H1 (cell line): ENCODE measurements around the gene IFI16. TPM values are rescaled to one million over a fixed set of nuclear protein-coding genes. Genes with fewer than 3 reads are reported as not detected.

Experiments used
- EGR1 ChIP-seq: IDR thresholded peaks from 2 replicates; pipeline ENCODE4 v1.6.1; 2011; ENCODE audit warnings: low read depth, low read length, borderline replicate concordance
- EZH2 ChIP-seq: fragments of 200-600 bp; sonication (generic); IDR thresholded peaks from 2 replicates; pipeline ENCODE4 v1.7.1; 2012; ENCODE audit warnings: low read depth, mild to moderate bottlenecking, moderate library complexity, low read length, inconsistent platforms; ENCODE audit not compliant: severe bottlenecking
- FOSL1 ChIP-seq: IDR thresholded peaks from 2 replicates; pipeline ENCODE4 v1.6.1; 2011; ENCODE audit warnings: mild to moderate bottlenecking, low read depth, low read length, moderate library complexity; ENCODE audit not compliant: insufficient read depth
- JUND ChIP-seq: IDR thresholded peaks from 2 replicates; pipeline ENCODE4 v1.6.1; 2011; ENCODE audit warnings: mild to moderate bottlenecking, improper control_type of control experiment, low read length
- MAFK ChIP-seq: IDR thresholded peaks from 2 replicates; pipeline ENCODE4 v1.6.1; 2012; ENCODE audit warnings: low read depth, mild to moderate bottlenecking, improper control_type of control experiment, low read length
- RFX5 ChIP-seq: IDR thresholded peaks from 2 replicates; pipeline ENCODE4 v1.6.1; 2011; ENCODE audit warnings: low read depth, low read length, improper control_type of control experiment, borderline replicate concordance
- TEAD4 ChIP-seq: IDR thresholded peaks from 2 replicates; pipeline ENCODE4 v1.6.1; 2012; ENCODE audit warnings: low read depth, low read length, inconsistent platforms, mixed read lengths
- ZNF274 ChIP-seq: IDR thresholded peaks from 2 replicates; pipeline ENCODE4 v1.7.0; 2012; ENCODE audit warnings: low read length, borderline replicate concordance; ENCODE audit errors: extremely low read depth
- polyA plus RNA-seq, 7 experiments: library from polyadenylated mRNA; depleted of rRNA in 3 of 7; stranded (reverse) in 5 of 7; unstranded in 2 of 7; fragments of >200 nt in 5 of 7; fragments of 200-250 nt in 2 of 7; gene quantifications; 1 replicate in 5 of 7; 2 replicates in 1 of 7; 4 replicates in 1 of 7; pipeline versions ENCODE4 v1.2.1 to v1.2.3, GENCODE V29; 2011 to 2013; ENCODE audit warnings: missing spikeins in 2 of 7, mixed read lengths in 2 of 7
- total RNA-seq: library from RNA; stranded (reverse); fragmentation: NEBNext Ultra II Directional; extraction: Animal tissue kit (Norgen Biotek cat#: 25700); gene quantifications from 2 replicates; pipeline ENCODE4 v1.2.1, GENCODE V29; 2021
- TF ChIP-seq, protein P1 (sequence below): fragments of 300-600 bp; sonication (generic); IDR thresholded peaks from 2 replicates; pipeline ENCODE4 v1.7.1; 2012; ENCODE audit warnings: low read length, moderate library complexity, mild to moderate bottlenecking, inconsistent platforms; ENCODE audit not compliant: insufficient replicate concordance
- TF ChIP-seq, protein P2 (sequence below): IDR thresholded peaks from 2 replicates; pipeline ENCODE4 v1.6.1; 2012; ENCODE audit warnings: inconsistent platforms

The IFI16 gene
- total and polyA plus RNA-seq, 2 of the 8 experiments (the other 6 are each of a cell fraction or from before 2014, with no cell fraction given): 0.63 to 0.74 TPM

DNA sequence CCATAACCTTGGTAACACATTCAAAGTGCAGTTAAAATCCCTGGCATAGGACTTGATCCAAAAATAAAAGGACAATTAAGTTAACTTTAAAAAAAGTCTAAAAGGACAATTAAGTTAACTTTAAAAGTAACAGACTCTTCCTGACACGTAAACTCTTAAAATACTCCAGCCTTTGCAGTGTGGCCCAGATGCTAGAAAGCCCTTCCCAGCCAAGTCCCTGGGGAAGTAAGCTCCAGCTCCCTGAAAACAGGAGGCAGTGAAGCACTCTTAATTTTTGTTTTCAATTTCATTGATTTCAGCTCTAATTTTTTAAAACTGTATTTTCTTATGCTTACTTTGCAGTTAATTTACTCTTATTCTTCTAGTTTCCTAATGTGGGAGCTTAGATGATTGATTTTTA, 71.9 kb downstream of the IFI16 start (continued):
- TF ChIP-seq, protein P1, sequence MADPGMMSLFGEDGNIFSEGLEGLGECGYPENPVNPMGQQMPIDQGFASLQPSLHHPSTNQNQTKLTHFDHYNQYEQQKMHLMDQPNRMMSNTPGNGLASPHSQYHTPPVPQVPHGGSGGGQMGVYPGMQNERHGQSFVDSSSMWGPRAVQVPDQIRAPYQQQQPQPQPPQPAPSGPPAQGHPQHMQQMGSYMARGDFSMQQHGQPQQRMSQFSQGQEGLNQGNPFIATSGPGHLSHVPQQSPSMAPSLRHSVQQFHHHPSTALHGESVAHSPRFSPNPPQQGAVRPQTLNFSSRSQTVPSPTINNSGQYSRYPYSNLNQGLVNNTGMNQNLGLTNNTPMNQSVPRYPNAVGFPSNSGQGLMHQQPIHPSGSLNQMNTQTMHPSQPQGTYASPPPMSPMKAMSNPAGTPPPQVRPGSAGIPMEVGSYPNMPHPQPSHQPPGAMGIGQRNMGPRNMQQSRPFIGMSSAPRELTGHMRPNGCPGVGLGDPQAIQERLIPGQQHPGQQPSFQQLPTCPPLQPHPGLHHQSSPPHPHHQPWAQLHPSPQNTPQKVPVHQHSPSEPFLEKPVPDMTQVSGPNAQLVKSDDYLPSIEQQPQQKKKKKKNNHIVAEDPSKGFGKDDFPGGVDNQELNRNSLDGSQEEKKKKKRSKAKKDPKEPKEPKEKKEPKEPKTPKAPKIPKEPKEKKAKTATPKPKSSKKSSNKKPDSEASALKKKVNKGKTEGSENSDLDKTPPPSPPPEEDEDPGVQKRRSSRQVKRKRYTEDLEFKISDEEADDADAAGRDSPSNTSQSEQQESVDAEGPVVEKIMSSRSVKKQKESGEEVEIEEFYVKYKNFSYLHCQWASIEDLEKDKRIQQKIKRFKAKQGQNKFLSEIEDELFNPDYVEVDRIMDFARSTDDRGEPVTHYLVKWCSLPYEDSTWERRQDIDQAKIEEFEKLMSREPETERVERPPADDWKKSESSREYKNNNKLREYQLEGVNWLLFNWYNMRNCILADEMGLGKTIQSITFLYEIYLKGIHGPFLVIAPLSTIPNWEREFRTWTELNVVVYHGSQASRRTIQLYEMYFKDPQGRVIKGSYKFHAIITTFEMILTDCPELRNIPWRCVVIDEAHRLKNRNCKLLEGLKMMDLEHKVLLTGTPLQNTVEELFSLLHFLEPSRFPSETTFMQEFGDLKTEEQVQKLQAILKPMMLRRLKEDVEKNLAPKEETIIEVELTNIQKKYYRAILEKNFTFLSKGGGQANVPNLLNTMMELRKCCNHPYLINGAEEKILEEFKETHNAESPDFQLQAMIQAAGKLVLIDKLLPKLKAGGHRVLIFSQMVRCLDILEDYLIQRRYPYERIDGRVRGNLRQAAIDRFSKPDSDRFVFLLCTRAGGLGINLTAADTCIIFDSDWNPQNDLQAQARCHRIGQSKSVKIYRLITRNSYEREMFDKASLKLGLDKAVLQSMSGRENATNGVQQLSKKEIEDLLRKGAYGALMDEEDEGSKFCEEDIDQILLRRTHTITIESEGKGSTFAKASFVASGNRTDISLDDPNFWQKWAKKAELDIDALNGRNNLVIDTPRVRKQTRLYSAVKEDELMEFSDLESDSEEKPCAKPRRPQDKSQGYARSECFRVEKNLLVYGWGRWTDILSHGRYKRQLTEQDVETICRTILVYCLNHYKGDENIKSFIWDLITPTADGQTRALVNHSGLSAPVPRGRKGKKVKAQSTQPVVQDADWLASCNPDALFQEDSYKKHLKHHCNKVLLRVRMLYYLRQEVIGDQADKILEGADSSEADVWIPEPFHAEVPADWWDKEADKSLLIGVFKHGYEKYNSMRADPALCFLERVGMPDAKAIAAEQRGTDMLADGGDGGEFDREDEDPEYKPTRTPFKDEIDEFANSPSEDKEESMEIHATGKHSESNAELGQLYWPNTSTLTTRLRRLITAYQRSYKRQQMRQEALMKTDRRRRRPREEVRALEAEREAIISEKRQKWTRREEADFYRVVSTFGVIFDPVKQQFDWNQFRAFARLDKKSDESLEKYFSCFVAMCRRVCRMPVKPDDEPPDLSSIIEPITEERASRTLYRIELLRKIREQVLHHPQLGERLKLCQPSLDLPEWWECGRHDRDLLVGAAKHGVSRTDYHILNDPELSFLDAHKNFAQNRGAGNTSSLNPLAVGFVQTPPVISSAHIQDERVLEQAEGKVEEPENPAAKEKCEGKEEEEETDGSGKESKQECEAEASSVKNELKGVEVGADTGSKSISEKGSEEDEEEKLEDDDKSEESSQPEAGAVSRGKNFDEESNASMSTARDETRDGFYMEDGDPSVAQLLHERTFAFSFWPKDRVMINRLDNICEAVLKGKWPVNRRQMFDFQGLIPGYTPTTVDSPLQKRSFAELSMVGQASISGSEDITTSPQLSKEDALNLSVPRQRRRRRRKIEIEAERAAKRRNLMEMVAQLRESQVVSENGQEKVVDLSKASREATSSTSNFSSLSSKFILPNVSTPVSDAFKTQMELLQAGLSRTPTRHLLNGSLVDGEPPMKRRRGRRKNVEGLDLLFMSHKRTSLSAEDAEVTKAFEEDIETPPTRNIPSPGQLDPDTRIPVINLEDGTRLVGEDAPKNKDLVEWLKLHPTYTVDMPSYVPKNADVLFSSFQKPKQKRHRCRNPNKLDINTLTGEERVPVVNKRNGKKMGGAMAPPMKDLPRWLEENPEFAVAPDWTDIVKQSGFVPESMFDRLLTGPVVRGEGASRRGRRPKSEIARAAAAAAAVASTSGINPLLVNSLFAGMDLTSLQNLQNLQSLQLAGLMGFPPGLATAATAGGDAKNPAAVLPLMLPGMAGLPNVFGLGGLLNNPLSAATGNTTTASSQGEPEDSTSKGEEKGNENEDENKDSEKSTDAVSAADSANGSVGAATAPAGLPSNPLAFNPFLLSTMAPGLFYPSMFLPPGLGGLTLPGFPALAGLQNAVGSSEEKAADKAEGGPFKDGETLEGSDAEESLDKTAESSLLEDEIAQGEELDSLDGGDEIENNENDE: no peak
- TF ChIP-seq ZNF274 (no peak), FOSL1 (no peak), EGR1 (no peak), JUND (no peak), EZH2 (no peak), MAFK (no peak), TEAD4 (no peak), RFX5 (no peak)
- TF ChIP-seq, protein P2, sequence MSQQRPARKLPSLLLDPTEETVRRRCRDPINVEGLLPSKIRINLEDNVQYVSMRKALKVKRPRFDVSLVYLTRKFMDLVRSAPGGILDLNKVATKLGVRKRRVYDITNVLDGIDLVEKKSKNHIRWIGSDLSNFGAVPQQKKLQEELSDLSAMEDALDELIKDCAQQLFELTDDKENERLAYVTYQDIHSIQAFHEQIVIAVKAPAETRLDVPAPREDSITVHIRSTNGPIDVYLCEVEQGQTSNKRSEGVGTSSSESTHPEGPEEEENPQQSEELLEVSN: no peak
- TF ChIP-seq, all 59 proteins: peak for 0
